Transverse colon (tissue), 4 donors: ENCODE data around the gene LRBA.

ENCODE experiments used
- POLR2A ChIP-seq: fragments of 450-650 bp; IDR thresholded peaks from one replicate; pipeline ENCODE4 v1.6.1; 2016; ENCODE audit warnings: antibody characterized with exemption, mild to moderate bottlenecking, moderate library complexity
- POLR2AphosphoS5 ChIP-seq, 3 donors: sonication (generic); formaldehyde crosslinking; IDR thresholded peaks; one replicate each; pipeline ENCODE4 v1.6.1; 2016; ENCODE audit warnings: antibody characterized with exemption in 3 of 3
- TF ChIP-seq, protein P1 (sequence below), 5 experiments: fragments of 200-600 bp in 3 of 5; fragments of 450-650 bp in 2 of 5; sonication (generic) in 3 of 5; IDR thresholded peaks; 1 replicate in 2 of 5; 2 replicates in 3 of 5; pipeline ENCODE4 v1.5.1; 2016 to 2017; ENCODE audit warnings: antibody characterized with exemption in 5 of 5, inconsistent platforms in 3 of 5, mild to moderate bottlenecking in 2 of 5, moderate library complexity in 1 of 5

DNA sequence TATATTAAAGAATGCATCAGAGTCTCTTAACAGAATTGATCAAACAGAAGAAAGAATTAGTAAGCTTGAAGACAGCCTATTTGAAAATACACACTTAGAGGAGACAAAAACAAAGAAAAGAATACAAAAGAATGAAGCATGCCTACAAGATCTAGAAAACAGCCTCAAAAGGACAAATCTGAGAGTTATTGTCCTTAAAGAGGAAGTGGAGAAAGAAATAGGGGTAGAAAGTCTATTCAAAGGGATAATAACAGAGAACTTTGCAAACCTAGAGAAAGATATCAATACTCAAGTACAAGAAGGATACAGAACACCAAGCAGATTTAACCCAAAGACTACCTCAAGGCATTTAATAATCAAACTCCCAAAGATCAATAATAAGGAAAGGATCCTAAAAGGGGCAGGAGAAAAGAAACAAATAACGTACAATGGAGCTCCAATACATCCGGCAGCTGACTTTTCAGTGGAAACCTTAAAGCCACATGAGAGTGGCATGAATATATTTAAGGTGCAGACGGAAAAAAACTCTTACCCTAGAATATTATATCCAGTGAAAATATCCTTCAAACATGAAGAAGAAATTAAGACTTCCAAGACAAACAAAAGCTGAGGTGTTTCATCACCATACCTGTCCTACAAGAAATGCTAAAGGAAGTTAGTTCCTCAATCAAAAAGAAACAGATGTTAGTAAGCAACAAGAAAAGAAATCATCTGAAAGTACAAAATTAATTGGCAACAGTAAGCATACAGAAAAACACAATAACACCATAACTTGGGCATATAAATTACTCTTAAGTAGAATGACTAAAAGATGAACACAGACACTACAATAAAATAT lies 36.1 kb downstream of the LRBA start:
- TF ChIP-seq, protein P1, sequence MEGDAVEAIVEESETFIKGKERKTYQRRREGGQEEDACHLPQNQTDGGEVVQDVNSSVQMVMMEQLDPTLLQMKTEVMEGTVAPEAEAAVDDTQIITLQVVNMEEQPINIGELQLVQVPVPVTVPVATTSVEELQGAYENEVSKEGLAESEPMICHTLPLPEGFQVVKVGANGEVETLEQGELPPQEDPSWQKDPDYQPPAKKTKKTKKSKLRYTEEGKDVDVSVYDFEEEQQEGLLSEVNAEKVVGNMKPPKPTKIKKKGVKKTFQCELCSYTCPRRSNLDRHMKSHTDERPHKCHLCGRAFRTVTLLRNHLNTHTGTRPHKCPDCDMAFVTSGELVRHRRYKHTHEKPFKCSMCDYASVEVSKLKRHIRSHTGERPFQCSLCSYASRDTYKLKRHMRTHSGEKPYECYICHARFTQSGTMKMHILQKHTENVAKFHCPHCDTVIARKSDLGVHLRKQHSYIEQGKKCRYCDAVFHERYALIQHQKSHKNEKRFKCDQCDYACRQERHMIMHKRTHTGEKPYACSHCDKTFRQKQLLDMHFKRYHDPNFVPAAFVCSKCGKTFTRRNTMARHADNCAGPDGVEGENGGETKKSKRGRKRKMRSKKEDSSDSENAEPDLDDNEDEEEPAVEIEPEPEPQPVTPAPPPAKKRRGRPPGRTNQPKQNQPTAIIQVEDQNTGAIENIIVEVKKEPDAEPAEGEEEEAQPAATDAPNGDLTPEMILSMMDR (IDR thresholded peaks at IDR 0.05), result no peak
- TF ChIP-seq POLR2A (no peak), POLR2AphosphoS5 (IDR thresholded peaks at IDR 0.05) (no peak)
